Omental fat pad (tissue), 4 donors: Measurements from ENCODE around the gene AGRN. TPM values are rescaled to one million over a fixed set of nuclear protein-coding genes. Genes with fewer than 3 reads are reported as not detected.

Source experiments
- ATAC-seq: fragments of 150-250 bp; one replicate; pipeline ENCODE4 v1.9.1; 2016; ENCODE audit warnings: mild to moderate bottlenecking, moderate library complexity; ENCODE audit not compliant: low FRiP score
- DNase-seq: peaks from one replicate; pipeline ENCODE4 v3.0.0-alpha.2; 2019; ENCODE audit warnings: low spot score
- total RNA-seq, 4 donors: library from RNA; depleted of rRNA; stranded (reverse); fragments of >200 nt; gene quantifications; one replicate each; pipeline ENCODE4 v1.1.0, GENCODE V29; 2016
- TF ChIP-seq, protein P1 (sequence below), 3 donors: fragments of 450-650 bp; IDR thresholded peaks; one replicate each; pipeline ENCODE4 v1.5.1; 2016 to 2017; ENCODE audit warnings: antibody characterized with exemption in 3 of 3, mild to moderate bottlenecking in 3 of 3, moderate library complexity in 2 of 3

Gene AGRN
- total RNA-seq, 4 donors from 2014 or later: 17.2 to 42.3 (median 22.6) TPM

DNA sequence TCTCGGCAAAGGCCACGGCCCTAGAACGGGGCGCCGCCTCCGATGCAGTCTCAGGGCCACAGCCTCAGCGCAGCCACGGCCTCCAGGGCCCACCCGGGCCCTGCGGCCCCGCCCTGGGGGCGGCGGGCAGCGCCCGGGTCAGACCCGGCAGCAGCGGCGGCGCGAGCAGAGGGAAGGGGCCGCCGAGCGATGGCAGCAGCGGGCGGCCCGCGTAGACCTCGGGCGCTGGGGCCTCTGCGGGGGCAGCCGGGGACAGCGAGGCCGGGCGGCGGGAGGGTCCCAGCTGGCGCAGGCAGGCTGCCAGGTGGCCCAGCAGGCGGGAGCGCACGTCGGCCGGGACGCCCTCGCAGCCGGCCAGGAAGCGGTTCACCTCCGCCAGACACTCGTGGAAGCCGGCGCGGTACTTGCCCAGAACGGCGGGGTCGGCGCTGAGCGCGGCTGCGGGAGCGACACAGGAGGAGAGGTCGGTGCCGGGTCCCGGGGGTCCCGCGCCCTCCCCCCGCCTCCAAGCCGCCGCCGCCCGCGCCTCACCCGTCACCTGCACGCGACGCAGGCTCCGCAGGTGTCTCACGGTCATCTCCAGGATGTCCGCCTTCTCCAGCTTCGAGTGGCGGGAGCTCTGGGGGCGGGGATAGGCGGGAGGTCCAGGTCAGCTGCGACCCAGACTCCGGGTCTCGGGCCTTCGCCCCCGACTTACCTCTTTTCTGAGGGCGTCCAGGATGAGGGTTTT is 20.8 kb upstream of the AGRN start:
- DNase-seq: no peak
- TF ChIP-seq, protein P1, sequence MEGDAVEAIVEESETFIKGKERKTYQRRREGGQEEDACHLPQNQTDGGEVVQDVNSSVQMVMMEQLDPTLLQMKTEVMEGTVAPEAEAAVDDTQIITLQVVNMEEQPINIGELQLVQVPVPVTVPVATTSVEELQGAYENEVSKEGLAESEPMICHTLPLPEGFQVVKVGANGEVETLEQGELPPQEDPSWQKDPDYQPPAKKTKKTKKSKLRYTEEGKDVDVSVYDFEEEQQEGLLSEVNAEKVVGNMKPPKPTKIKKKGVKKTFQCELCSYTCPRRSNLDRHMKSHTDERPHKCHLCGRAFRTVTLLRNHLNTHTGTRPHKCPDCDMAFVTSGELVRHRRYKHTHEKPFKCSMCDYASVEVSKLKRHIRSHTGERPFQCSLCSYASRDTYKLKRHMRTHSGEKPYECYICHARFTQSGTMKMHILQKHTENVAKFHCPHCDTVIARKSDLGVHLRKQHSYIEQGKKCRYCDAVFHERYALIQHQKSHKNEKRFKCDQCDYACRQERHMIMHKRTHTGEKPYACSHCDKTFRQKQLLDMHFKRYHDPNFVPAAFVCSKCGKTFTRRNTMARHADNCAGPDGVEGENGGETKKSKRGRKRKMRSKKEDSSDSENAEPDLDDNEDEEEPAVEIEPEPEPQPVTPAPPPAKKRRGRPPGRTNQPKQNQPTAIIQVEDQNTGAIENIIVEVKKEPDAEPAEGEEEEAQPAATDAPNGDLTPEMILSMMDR (IDR thresholded peaks at IDR 0.05): no peak
- no peak for ATAC-seq

- ATAC-seq (peak; percentile 77), DNase-seq (peak; percentile 63)
- TF ChIP-seq, protein P1 (IDR thresholded peaks at IDR 0.05): no peak
Measured at GRCh38 chr1:999725-1000356, 20.1 kb upstream of the AGRN start, which contains the start of gene HES4. Gene HES4 (minus strand): TSS chr1:1000097. CDS start chr1:999973, 124 bp downstream.

GRCh38 chr1:1000357-1001056 is 19.4 kb upstream of the AGRN start:
- peak; percentile 70 for ATAC-seq
- TF ChIP-seq, protein P1 (IDR thresholded peaks at IDR 0.05): no peak
- DNase-seq: peak; percentile 66

DNA sequence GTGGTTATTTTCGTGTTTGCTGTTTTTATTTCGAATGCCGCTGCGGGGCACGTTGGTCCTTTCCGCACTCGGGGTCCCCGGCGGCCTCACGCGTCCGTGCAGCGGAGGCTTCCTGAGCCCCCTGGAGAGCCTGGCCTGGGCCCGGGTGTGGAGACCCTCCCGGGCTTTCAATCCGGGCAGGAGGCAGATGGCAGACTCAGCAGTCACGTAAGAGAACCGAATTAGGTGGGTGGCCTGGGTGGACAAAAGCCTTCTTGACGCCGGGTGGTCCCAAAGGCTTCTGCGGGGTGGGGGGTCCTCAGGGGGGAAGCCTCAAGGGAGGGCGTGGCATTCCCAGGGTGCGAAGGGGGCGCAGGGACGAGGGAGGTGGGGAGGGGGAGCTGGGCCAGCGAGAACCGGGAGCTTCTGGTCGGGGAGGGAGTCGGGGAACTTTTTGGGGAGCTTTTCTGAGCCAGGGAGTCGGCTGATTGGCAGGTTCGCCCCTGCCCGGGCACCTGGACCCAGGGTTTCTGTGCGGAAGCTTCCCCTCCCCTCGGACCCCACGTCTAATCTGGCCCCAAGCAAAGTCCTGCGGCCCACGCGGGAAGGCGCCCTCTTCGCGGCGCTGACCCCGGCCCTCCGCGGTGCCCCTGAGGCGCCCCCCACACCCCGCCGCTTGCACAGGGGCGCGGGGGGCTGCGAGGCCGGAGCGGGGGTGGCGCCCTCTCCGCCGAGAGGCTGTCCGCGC is 18.7 kb upstream of the AGRN start:
- TF ChIP-seq, protein P1 (IDR thresholded peaks at IDR 0.05): no peak
- DNase-seq: no peak
- no peak for ATAC-seq

GRCh38 chr1:1003618-1004419 is 16.1 kb upstream of the AGRN start:
- TF ChIP-seq, protein P1 (IDR thresholded peaks at IDR 0.05): no peak
- no peak for ATAC-seq

GRCh38 chr1:1004420-1004779 is 15.5 kb upstream of the AGRN start:
- no peak for DNase-seq
- TF ChIP-seq, protein P1 (IDR thresholded peaks at IDR 0.05): no peak
- no peak for ATAC-seq

More at GRCh38 chr1:1003618-1004419, 16.1 kb upstream of the AGRN start:
- no peak for DNase-seq
